Measurements from ENCODE around the gene ARMC6. TPM values are rescaled to one million over a fixed set of nuclear protein-coding genes. Genes with fewer than 3 reads are reported as not detected.

The ARMC6 gene
- total RNA-seq, 3 donors from 2014 or later: 20.3 to 29.5 (median 27.7) TPM

DNA sequence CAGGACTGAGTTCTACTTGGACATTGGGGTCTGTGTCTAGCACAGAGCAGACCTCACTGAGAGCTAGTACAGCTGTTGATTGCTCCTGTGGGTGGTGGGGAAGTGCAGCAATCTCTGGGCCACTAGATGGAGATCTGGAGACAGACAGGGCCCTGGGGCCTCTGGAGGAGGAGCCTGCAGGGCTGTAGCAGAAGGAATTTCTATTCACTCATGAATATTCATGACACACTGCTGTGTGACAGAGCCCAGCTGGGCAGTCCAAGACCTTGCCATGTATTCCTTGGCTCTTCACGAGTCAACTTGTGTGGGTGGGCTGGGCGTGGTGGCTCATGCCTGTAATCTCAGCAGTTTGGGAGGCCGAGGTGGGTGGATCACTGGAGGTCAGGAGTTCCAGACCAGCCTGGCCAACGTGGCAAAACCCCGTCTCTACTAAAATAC is 37.6 kb upstream of the ARMC6 start:
- Histone ChIP-seq H3K36me3 (no peaks in the 10 kb centered on the region), H3K9me3 (no peaks in the 10 kb centered on the region), H3K27me3 (no peaks in the 10 kb centered on the region), H3K27ac (no peak overlapping the region), H3K4me3 (no peak overlapping the region), H3K4me1 (no peaks in the 10 kb centered on the region)
- TF ChIP-seq, protein P1, sequence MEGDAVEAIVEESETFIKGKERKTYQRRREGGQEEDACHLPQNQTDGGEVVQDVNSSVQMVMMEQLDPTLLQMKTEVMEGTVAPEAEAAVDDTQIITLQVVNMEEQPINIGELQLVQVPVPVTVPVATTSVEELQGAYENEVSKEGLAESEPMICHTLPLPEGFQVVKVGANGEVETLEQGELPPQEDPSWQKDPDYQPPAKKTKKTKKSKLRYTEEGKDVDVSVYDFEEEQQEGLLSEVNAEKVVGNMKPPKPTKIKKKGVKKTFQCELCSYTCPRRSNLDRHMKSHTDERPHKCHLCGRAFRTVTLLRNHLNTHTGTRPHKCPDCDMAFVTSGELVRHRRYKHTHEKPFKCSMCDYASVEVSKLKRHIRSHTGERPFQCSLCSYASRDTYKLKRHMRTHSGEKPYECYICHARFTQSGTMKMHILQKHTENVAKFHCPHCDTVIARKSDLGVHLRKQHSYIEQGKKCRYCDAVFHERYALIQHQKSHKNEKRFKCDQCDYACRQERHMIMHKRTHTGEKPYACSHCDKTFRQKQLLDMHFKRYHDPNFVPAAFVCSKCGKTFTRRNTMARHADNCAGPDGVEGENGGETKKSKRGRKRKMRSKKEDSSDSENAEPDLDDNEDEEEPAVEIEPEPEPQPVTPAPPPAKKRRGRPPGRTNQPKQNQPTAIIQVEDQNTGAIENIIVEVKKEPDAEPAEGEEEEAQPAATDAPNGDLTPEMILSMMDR (IDR thresholded peaks at IDR 0.05): no peak
- no peak for TF ChIP-seq POLR2A (IDR thresholded peaks at IDR 0.05)
- no peak for TF ChIP-seq POLR2AphosphoS5 (IDR thresholded peaks at IDR 0.05)
- DNase-seq (ENCODE audit: low spot score in 2 of 2): no peak
- intact Hi-C loops (cut with DNase I; ENCODE audit: low total_unique reads): no loop called here

DNA sequence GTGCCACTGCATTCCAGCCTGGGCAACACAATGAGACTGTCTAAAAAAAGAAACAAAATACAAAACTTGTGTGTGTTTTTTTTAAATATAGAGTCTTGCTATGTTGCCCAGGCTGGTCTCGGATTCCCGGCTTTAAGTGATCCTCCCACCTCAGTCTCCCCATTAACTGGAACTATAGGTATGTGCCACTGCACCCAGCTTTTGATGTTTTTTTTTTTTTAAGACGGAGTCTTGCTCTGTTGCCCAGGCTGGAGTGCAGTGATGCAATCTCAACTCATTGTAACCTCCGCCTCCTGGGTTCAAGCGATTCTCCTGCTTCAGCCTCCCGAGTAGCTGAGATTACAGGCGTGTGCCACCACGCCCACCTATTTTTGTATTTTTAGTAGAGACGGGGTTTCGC is 37.1 kb upstream of the ARMC6 start:
- H3K27me3 ChIP-seq: no peaks in the 10 kb centered on the region
- no peaks in the 10 kb centered on the region for H3K9me3 ChIP-seq
- no peak overlapping the region for H3K4me3 ChIP-seq
- intact Hi-C loops (cut with DNase I; ENCODE audit: low total_unique reads): no loop called here
- DNase-seq (ENCODE audit: low spot score in 2 of 2): no peak
- H3K36me3 ChIP-seq: no peaks in the 10 kb centered on the region
- H3K4me1 ChIP-seq: no peaks in the 10 kb centered on the region
- no peak overlapping the region for H3K27ac ChIP-seq
- TF ChIP-seq POLR2AphosphoS5 (IDR thresholded peaks at IDR 0.05): no peak
- no peak for TF ChIP-seq POLR2A (IDR thresholded peaks at IDR 0.05)
- TF ChIP-seq, protein P1 (IDR thresholded peaks at IDR 0.05): no peak

DNA sequence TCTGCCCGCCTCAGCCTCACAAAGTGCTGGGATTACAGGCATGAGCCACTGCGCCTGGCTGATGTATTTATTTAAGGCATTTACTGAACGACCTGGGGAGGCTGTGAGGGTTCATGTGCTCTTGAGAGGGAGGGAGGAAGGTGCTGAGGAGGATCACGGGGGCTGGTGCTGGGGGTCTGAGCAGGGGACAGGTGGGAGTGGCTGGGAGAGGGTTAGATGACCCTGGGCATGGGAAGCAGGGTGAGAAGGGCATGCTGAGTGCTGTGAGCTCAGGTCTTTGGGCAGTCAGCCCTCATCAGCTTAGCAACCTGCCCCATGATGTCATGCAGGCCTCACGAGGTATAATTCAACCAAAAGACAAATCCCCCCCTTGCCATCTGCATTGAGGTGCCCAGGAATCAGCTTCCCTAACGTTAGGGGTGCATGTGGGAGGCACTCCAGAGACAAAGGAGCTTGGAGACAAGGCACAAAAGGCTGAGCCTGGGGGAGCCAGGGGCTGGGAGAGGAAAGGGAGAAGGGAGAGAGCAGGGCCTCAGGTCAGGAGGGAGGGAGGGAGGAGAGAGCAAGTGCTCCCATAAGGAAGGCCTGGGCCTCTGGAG is 36.5 kb upstream of the ARMC6 start:
- H3K4me1 ChIP-seq: no peaks in the 10 kb centered on the region
- H3K27ac ChIP-seq: no peak overlapping the region
- no peaks in the 10 kb centered on the region for H3K27me3 ChIP-seq
- TF ChIP-seq POLR2AphosphoS5 (IDR thresholded peaks at IDR 0.05): no peak
- TF ChIP-seq POLR2A (IDR thresholded peaks at IDR 0.05): no peak
- TF ChIP-seq, protein P1 (IDR thresholded peaks at IDR 0.05): no peak
- no peaks in the 10 kb centered on the region for H3K36me3 ChIP-seq
- no peak for DNase-seq (ENCODE audit: low spot score in 2 of 2)
- no peaks in the 10 kb centered on the region for H3K9me3 ChIP-seq
- no peak overlapping the region for H3K4me3 ChIP-seq
- intact Hi-C loops (cut with DNase I; ENCODE audit: low total_unique reads): no loop called here

DNA sequence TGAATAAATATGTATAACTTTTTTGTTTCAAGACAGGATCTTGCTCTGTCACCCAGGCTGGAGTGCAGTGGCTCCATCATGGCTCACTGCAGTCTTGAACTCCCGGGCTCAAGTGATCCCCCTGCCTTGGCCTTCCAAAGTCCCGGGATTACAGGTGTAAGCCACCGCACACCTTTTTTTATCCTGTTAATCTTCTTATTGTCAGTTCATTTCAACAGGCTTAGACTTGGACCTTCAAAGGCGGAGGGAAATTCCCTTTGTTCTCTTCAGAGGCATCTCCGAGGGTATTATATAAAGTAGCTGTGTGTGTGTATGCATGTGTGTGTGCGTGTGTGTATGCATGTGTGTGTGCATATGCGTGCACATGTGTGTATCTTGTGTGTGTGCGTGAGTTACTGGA is 35.1 kb upstream of the ARMC6 start:
- H3K4me1 ChIP-seq: no peaks in the 10 kb centered on the region
- no peak overlapping the region for H3K4me3 ChIP-seq
- no peaks in the 10 kb centered on the region for H3K36me3 ChIP-seq
- H3K27me3 ChIP-seq: no peaks in the 10 kb centered on the region
- intact Hi-C loops (cut with DNase I; ENCODE audit: low total_unique reads): no loop called here
- no peaks in the 10 kb centered on the region for H3K9me3 ChIP-seq
- no peak overlapping the region for H3K27ac ChIP-seq
- TF ChIP-seq, protein P1 (IDR thresholded peaks at IDR 0.05): no peak
- TF ChIP-seq POLR2AphosphoS5 (IDR thresholded peaks at IDR 0.05) (no peak), POLR2A (IDR thresholded peaks at IDR 0.05) (no peak)
- DNase-seq (ENCODE audit: low spot score in 2 of 2): no peak

DNA sequence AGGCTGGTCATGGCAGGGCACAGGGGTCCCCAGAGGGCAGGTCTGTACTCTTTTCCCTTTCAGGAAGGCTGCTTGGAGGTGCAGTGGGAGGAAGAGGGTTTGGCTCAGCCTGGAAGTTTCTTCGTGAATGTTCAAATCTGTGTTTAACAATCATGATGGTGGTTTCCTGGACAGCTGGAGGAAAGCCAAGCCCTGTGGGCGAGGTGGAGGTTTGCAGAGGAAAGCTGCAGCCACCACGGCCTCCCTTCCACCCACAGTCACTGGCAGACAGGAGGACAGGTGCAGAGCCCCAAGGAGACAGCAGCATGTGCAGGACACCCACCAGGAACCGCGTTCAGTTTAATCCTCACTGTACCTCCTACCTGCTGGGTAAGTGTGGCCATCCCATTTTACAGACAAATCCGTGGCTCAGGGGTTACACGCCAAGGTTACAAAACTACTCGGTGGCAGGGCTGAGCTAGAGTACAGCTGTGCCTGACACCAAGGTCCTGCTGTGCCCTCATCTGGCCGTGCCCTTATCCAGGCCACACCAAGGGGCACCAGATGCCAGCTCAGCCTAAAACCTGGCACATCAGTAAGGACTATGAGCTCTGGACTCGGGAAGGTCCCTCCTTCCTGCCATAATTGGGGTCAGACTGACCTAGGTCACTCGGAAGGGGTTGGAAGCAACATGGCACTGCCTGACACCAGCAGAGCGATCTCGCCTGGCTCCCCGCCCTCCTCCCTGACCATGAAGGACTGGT is 34.2 kb upstream of the ARMC6 start:
- Histone ChIP-seq H3K27me3 (no peaks in the 10 kb centered on the region), H3K36me3 (no peaks in the 10 kb centered on the region), H3K9me3 (no peaks in the 10 kb centered on the region), H3K4me1 (no peaks in the 10 kb centered on the region), H3K4me3 (no peak overlapping the region), H3K27ac (peak overlapping the region in 1 of 2 donors; percentile 2)
- DNase-seq (ENCODE audit: low spot score in 2 of 2): no peak
- intact Hi-C loops (cut with DNase I; ENCODE audit: low total_unique reads): no loop called here
- no peak for TF ChIP-seq POLR2AphosphoS5 (IDR thresholded peaks at IDR 0.05)
- no peak for TF ChIP-seq POLR2A (IDR thresholded peaks at IDR 0.05)
- TF ChIP-seq, protein P1 (IDR thresholded peaks at IDR 0.05): no peak
